ENCODE data around the gene OSTN.
"Not testable (repeated sequence)": the region's sequence is repeated elsewhere in the genome, so short reads cannot be mapped to it uniquely, and the experiment has no call there.

The OSTN gene

DNA sequence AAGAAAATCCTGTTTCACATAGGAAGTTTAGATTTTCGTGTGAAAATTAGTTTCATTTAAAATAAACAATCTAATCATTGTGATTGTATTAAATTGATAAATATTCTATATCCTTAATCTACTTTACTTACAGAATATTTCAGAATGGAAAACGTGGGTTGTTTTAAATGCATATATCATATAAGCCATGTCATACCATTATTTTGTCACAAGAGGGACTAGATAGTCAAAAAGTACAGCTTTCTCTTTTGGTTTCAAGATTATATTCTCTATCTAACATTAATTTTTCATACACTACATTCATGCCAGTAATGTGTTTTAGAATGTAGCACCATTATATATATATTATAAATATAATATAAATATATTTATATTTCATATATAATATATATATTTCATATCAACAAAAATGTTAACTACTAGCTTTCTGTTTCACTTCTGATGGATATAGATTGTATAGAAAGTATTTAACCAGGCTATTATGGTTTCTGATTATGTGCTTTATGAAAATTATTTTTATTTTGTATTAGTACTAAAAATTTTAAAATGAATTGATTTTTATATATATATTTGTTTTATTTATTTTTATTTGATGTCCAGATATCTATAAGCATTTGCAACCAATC, 45.3 kb downstream of the OSTN start:
- H3K4me3 ChIP-seq (ENCODE audit: low read length, poor library complexity, severe bottlenecking) = no peak overlapping the region
- no peaks in the 10 kb centered on the region for H3K79me2 ChIP-seq (ENCODE audit: insufficient read depth, low read length)
- no peaks in the 10 kb centered on the region for H4K20me1 ChIP-seq (ENCODE audit: insufficient read depth, low read length, poor library complexity, severe bottlenecking)
- H3F3A ChIP-seq (ENCODE audit: low read depth) = no peaks in the 10 kb centered on the region
- no peak overlapping the region for H3K9ac ChIP-seq (ENCODE audit: low read depth, low read length, poor library complexity, severe bottlenecking)
- H3K9me2 ChIP-seq (replicated peaks; ENCODE audit: low read depth, low read length) = no peaks in the 10 kb centered on the region
- H3K36me3 ChIP-seq (ENCODE audit: insufficient read depth, low read length) = no peaks in the 10 kb centered on the region
- H3K9me3 ChIP-seq (ENCODE audit: insufficient read depth, low read depth, low read length) = no peaks in the 10 kb centered on the region
- no peaks in the 10 kb centered on the region for H3K27me3 ChIP-seq (ENCODE audit: insufficient read depth, low read length, poor library complexity, severe bottlenecking)
- TF ChIP-seq EZH2phosphoT487 (IDR thresholded peaks at IDR 0.05; ENCODE audit: borderline replicate concordance) = no peak
- TF ChIP-seq, protein P1, sequence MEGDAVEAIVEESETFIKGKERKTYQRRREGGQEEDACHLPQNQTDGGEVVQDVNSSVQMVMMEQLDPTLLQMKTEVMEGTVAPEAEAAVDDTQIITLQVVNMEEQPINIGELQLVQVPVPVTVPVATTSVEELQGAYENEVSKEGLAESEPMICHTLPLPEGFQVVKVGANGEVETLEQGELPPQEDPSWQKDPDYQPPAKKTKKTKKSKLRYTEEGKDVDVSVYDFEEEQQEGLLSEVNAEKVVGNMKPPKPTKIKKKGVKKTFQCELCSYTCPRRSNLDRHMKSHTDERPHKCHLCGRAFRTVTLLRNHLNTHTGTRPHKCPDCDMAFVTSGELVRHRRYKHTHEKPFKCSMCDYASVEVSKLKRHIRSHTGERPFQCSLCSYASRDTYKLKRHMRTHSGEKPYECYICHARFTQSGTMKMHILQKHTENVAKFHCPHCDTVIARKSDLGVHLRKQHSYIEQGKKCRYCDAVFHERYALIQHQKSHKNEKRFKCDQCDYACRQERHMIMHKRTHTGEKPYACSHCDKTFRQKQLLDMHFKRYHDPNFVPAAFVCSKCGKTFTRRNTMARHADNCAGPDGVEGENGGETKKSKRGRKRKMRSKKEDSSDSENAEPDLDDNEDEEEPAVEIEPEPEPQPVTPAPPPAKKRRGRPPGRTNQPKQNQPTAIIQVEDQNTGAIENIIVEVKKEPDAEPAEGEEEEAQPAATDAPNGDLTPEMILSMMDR (conservative IDR thresholded peaks at IDR 0.05; ENCODE audit: low read length) = peak; percentile 34
- no peak overlapping the region for H3K4me2 ChIP-seq (ENCODE audit: low read depth, low read length, poor library complexity, severe bottlenecking)
- no peak overlapping the region for H2AFZ ChIP-seq (ENCODE audit: low read length)
- H3K4me1 ChIP-seq (ENCODE audit: insufficient read depth, low read length, poor library complexity, severe bottlenecking) = no peaks in the 10 kb centered on the region

DNA sequence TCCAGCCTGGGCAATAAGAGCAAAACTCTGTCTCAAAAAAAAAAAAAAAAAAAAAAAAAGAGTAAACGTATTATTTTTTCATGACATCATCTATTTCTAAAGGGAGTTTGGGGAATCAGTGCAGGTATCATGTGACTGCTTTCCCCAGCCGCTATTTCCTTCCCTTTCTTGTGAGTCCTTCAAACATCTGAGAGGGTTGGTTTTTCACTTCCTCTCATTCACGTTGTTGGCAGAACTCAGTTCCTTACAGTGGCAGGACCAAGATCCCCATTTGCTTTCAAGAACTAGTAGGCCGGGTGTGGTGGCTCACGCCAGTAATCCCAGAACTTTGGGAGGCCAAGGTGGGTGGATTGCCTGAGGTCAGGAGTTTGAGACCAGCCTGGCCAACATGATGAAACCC, 47.0 kb downstream of the OSTN start:
- not testable (repeated sequence) for H3K9me3 ChIP-seq (ENCODE audit: insufficient read depth, low read depth, low read length); H3K9me2 ChIP-seq (replicated peaks; ENCODE audit: low read depth, low read length); H2AFZ ChIP-seq (ENCODE audit: low read length); H4K20me1 ChIP-seq (ENCODE audit: insufficient read depth, low read length, poor library complexity, severe bottlenecking); H3K4me1 ChIP-seq (ENCODE audit: insufficient read depth, low read length, poor library complexity, severe bottlenecking); H3K36me3 ChIP-seq (ENCODE audit: insufficient read depth, low read length); H3K4me2 ChIP-seq (ENCODE audit: low read depth, low read length, poor library complexity, severe bottlenecking); H3K4me3 ChIP-seq (ENCODE audit: low read length, poor library complexity, severe bottlenecking); H3K9ac ChIP-seq (ENCODE audit: low read depth, low read length, poor library complexity, severe bottlenecking); H3K79me2 ChIP-seq (ENCODE audit: insufficient read depth, low read length); H3K27me3 ChIP-seq (ENCODE audit: insufficient read depth, low read length, poor library complexity, severe bottlenecking); H3F3A ChIP-seq (ENCODE audit: low read depth)

DNA sequence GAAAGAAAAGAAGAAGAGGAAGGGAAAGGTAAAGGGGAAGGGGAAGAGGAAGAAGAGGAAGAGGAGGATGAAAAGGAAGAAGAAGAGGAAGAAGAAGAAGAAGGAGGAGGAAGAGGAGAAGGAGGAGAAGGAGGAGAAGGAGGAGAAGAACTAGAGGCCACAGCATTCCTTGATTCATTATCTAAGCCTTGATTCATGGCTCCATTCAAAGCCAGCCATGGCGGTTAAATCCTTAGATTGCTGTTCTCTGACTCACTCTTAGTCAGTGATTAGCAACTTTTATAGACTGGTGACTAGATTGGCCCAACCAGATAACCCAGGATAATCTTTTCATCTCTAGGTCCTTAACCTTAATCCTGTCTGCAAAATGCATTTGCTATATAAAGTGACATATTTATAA, 47.6 kb downstream of the OSTN start:
- no peaks in the 10 kb centered on the region for H3K4me1 ChIP-seq (ENCODE audit: insufficient read depth, low read length, poor library complexity, severe bottlenecking)
- H3K4me3 ChIP-seq (ENCODE audit: low read length, poor library complexity, severe bottlenecking) = no peak overlapping the region
- H2AFZ ChIP-seq (ENCODE audit: low read length) = no peak overlapping the region
- H3K9ac ChIP-seq (ENCODE audit: low read depth, low read length, poor library complexity, severe bottlenecking) = no peak overlapping the region
- no peaks in the 10 kb centered on the region for H3K9me3 ChIP-seq (ENCODE audit: insufficient read depth, low read depth, low read length)
- H3K36me3 ChIP-seq (ENCODE audit: insufficient read depth, low read length) = no peaks in the 10 kb centered on the region
- TF ChIP-seq EZH2phosphoT487 (IDR thresholded peaks at IDR 0.05; ENCODE audit: borderline replicate concordance) = no peak
- TF ChIP-seq, protein P1 (conservative IDR thresholded peaks at IDR 0.05; ENCODE audit: low read length) = no peak
- H3K9me2 ChIP-seq (replicated peaks; ENCODE audit: low read depth, low read length) = no peaks in the 10 kb centered on the region
- H4K20me1 ChIP-seq (ENCODE audit: insufficient read depth, low read length, poor library complexity, severe bottlenecking) = no peaks in the 10 kb centered on the region
- H3K79me2 ChIP-seq (ENCODE audit: insufficient read depth, low read length) = no peaks in the 10 kb centered on the region
- H3K27me3 ChIP-seq (ENCODE audit: insufficient read depth, low read length, poor library complexity, severe bottlenecking) = no peaks in the 10 kb centered on the region
- no peaks in the 10 kb centered on the region for H3F3A ChIP-seq (ENCODE audit: low read depth)
- no peak overlapping the region for H3K4me2 ChIP-seq (ENCODE audit: low read depth, low read length, poor library complexity, severe bottlenecking)

DNA sequence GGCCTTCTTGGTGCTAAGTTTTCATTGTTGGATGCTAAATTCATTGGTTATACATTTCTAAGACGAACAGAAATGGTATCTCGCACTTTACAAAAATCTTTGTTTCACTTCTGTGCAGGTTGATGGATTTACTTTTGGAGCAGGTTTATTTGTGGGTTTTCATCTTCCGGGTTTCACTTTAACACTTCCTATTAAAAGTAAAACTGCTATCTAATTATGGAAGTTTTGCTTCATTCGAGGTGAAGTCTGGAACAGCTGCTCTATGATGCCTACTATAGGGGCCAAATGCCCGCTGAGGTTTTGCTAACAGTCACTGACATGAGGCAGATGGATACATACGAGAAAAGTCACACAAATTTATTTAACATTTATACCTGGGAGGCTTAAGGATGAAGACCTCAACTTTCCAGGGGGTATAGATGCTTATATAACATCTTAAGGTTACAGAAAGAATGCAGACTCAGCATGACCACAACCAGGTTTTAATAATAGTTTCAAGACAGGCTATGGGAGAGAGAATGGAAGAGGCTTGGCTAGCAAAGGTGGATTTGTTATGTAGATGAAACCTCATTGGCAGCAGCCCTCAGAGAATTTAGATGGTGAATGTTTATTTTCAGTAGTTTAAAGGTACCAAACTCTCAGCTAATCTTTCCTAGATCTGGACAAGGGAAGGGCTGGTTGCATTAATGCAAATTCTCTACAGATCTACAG, 54.2 kb downstream of the OSTN start:
- no peaks in the 10 kb centered on the region for H3K9me2 ChIP-seq (replicated peaks; ENCODE audit: low read depth, low read length)

More for the DNA sequence above, 54.2 kb downstream of the OSTN start:
- no peaks in the 10 kb centered on the region for H3K36me3 ChIP-seq (ENCODE audit: insufficient read depth, low read length)
- no peaks in the 10 kb centered on the region for H4K20me1 ChIP-seq (ENCODE audit: insufficient read depth, low read length, poor library complexity, severe bottlenecking)
- H3K9ac ChIP-seq (ENCODE audit: low read depth, low read length, poor library complexity, severe bottlenecking) = no peak overlapping the region
- H3K27me3 ChIP-seq (ENCODE audit: insufficient read depth, low read length, poor library complexity, severe bottlenecking) = no peaks in the 10 kb centered on the region
- no peak overlapping the region for H2AFZ ChIP-seq (ENCODE audit: low read length)
- H3K9me3 ChIP-seq (ENCODE audit: insufficient read depth, low read depth, low read length) = no peaks in the 10 kb centered on the region
- TF ChIP-seq, protein P1 (conservative IDR thresholded peaks at IDR 0.05; ENCODE audit: low read length) = no peak
- TF ChIP-seq EZH2phosphoT487 (IDR thresholded peaks at IDR 0.05; ENCODE audit: borderline replicate concordance) = no peak
- no peaks in the 10 kb centered on the region for H3K4me1 ChIP-seq (ENCODE audit: insufficient read depth, low read length, poor library complexity, severe bottlenecking)
- no peak overlapping the region for H3K4me2 ChIP-seq (ENCODE audit: low read depth, low read length, poor library complexity, severe bottlenecking)
- H3K4me3 ChIP-seq (ENCODE audit: low read length, poor library complexity, severe bottlenecking) = no peak overlapping the region
- H3F3A ChIP-seq (ENCODE audit: low read depth) = no peaks in the 10 kb centered on the region
- no peaks in the 10 kb centered on the region for H3K79me2 ChIP-seq (ENCODE audit: insufficient read depth, low read length)

All from Loucy (cell line).